Esophagus squamous epithelium (tissue), 4 donors: Measurements from ENCODE around the gene APLF.
"Not testable (repeated sequence)": the region's sequence is repeated elsewhere in the genome, so short reads cannot be mapped to it uniquely, and the experiment has no call there.

Source experiments
- CTCF ChIP-seq, 6 experiments: fragments of 450-650 bp in 4 of 6; fragments of 200-600 bp in 2 of 6; sonication (generic) in 2 of 6; IDR thresholded peaks; one replicate each; pipeline ENCODE4 v1.5.1; 2016 to 2019; ENCODE audit warnings: antibody characterized with exemption in 6 of 6, mild to moderate bottlenecking in 4 of 6, moderate library complexity in 4 of 6
- POLR2A ChIP-seq, 4 donors: fragments of 450-650 bp; IDR thresholded peaks; one replicate each; pipeline ENCODE4 v1.6.1; 2017; ENCODE audit warnings: antibody characterized with exemption in 4 of 4, mild to moderate bottlenecking in 4 of 4, moderate library complexity in 3 of 4

GRCh38 chr2:68526943-68527342 is 59.6 kb downstream of the APLF start:
- not testable (repeated sequence) for TF ChIP-seq POLR2A, CTCF (IDR thresholded peaks at IDR 0.05)
